Panc1 (cell line): Measurements from ENCODE around the gene PCDHB5.
"Not testable (repeated sequence)": the region's sequence is repeated elsewhere in the genome, so short reads cannot be mapped to it uniquely, and the experiment has no call there.

ENCODE experiments used
- POLR2AphosphoS5 ChIP-seq: IDR thresholded peaks from 2 replicates; pipeline ENCODE4 v1.6.1; 2012; ENCODE audit warnings: mild to moderate bottlenecking, low read depth, low read length, moderate library complexity
- SIN3A ChIP-seq: IDR thresholded peaks from 2 replicates; pipeline ENCODE4 v1.6.1; 2012; ENCODE audit warnings: low read depth, mild to moderate bottlenecking, low read length, moderate library complexity, borderline replicate concordance; ENCODE audit not compliant: insufficient read depth
- TF ChIP-seq, protein P1 (sequence below): fragments of 450-650 bp; IDR thresholded peaks from 2 replicates; pipeline ENCODE4 v1.5.1; 2017; ENCODE audit warnings: mild to moderate bottlenecking
- TF ChIP-seq, protein P2 (sequence below), 2 experiments: IDR thresholded peaks; 2 replicates each; pipeline ENCODE4 v1.6.1; 2011 to 2012; ENCODE audit warnings: low read depth in 2 of 2, control low read depth in 1 of 2, low read length in 1 of 2, mild to moderate bottlenecking in 1 of 2, moderate library complexity in 1 of 2; ENCODE audit not compliant: insufficient read depth in 1 of 2

DNA sequence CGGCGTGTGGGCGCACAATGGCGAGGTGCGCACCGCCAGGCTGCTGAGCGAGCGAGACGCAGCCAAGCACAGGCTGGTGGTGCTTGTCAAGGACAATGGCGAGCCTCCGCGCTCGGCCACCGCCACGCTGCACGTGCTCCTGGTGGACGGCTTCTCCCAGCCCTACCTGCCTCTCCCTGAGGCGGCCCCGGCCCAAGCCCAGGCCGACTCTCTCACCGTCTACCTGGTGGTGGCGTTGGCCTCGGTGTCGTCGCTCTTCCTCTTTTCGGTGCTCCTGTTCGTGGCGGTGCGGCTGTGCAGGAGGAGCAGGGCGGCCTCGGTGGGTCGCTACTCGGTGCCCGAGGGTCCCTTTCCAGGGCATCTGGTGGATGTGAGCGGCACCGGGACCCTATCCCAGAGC lies 17.1 kb downstream of the PCDHB5 start:
- TF ChIP-seq, protein P1, sequence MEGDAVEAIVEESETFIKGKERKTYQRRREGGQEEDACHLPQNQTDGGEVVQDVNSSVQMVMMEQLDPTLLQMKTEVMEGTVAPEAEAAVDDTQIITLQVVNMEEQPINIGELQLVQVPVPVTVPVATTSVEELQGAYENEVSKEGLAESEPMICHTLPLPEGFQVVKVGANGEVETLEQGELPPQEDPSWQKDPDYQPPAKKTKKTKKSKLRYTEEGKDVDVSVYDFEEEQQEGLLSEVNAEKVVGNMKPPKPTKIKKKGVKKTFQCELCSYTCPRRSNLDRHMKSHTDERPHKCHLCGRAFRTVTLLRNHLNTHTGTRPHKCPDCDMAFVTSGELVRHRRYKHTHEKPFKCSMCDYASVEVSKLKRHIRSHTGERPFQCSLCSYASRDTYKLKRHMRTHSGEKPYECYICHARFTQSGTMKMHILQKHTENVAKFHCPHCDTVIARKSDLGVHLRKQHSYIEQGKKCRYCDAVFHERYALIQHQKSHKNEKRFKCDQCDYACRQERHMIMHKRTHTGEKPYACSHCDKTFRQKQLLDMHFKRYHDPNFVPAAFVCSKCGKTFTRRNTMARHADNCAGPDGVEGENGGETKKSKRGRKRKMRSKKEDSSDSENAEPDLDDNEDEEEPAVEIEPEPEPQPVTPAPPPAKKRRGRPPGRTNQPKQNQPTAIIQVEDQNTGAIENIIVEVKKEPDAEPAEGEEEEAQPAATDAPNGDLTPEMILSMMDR, result not testable (repeated sequence)
- TF ChIP-seq POLR2AphosphoS5, SIN3A: not testable (repeated sequence)
- TF ChIP-seq, protein P2, sequence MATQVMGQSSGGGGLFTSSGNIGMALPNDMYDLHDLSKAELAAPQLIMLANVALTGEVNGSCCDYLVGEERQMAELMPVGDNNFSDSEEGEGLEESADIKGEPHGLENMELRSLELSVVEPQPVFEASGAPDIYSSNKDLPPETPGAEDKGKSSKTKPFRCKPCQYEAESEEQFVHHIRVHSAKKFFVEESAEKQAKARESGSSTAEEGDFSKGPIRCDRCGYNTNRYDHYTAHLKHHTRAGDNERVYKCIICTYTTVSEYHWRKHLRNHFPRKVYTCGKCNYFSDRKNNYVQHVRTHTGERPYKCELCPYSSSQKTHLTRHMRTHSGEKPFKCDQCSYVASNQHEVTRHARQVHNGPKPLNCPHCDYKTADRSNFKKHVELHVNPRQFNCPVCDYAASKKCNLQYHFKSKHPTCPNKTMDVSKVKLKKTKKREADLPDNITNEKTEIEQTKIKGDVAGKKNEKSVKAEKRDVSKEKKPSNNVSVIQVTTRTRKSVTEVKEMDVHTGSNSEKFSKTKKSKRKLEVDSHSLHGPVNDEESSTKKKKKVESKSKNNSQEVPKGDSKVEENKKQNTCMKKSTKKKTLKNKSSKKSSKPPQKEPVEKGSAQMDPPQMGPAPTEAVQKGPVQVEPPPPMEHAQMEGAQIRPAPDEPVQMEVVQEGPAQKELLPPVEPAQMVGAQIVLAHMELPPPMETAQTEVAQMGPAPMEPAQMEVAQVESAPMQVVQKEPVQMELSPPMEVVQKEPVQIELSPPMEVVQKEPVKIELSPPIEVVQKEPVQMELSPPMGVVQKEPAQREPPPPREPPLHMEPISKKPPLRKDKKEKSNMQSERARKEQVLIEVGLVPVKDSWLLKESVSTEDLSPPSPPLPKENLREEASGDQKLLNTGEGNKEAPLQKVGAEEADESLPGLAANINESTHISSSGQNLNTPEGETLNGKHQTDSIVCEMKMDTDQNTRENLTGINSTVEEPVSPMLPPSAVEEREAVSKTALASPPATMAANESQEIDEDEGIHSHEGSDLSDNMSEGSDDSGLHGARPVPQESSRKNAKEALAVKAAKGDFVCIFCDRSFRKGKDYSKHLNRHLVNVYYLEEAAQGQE (IDR thresholded peaks at IDR 0.05; ENCODE audit: insufficient read depth in 1 of 2, low read depth in 2 of 2, low read length in 1 of 2), result not testable (repeated sequence)
